Keratinocyte (primary cell): ENCODE results near the gene NCKAP5.

Source experiments
- EZH2 ChIP-seq: IDR thresholded peaks from one replicate; pipeline ENCODE4 v1.6.1; 2012; ENCODE audit warnings: inconsistent platforms, mild to moderate bottlenecking, low read length, moderate library complexity
- TF ChIP-seq, protein P1 (sequence below), 3 experiments: IDR thresholded peaks in 1 of 3; conservative IDR thresholded peaks in 1 of 3; optimal IDR thresholded peaks in 1 of 3; 2 replicates in 2 of 3; 3 replicates in 1 of 3; pipeline versions ENCODE3 to v1.5.1; 2011; ENCODE audit warnings: low read length in 3 of 3, mild to moderate bottlenecking in 3 of 3, moderate library complexity in 2 of 3, control low read depth in 1 of 3, inconsistent platforms in 1 of 3; ENCODE audit not compliant: insufficient read depth in 2 of 3; ENCODE audit errors: extremely low read depth in 1 of 3

DNA sequence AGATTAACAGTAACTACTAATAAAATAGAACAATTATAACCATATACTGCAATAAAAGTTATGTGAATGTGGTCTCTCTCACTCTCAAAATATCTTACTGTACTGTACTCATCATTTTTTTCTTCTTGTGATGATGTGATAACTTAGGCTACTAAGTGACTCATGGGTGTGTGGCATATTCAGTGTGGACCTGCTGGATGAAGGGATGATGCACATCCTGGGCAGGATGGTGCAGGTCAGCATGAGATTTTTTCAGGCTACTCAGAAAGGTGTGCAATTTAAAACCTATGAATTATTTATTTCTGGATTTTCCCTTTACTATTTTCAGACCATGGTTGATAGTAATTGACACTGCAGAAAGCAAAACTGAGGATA lies 90.7 kb downstream of the NCKAP5 start:
- TF ChIP-seq, protein P1, sequence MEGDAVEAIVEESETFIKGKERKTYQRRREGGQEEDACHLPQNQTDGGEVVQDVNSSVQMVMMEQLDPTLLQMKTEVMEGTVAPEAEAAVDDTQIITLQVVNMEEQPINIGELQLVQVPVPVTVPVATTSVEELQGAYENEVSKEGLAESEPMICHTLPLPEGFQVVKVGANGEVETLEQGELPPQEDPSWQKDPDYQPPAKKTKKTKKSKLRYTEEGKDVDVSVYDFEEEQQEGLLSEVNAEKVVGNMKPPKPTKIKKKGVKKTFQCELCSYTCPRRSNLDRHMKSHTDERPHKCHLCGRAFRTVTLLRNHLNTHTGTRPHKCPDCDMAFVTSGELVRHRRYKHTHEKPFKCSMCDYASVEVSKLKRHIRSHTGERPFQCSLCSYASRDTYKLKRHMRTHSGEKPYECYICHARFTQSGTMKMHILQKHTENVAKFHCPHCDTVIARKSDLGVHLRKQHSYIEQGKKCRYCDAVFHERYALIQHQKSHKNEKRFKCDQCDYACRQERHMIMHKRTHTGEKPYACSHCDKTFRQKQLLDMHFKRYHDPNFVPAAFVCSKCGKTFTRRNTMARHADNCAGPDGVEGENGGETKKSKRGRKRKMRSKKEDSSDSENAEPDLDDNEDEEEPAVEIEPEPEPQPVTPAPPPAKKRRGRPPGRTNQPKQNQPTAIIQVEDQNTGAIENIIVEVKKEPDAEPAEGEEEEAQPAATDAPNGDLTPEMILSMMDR (optimal IDR thresholded peaks at IDR 0.05 in 1 of 3, IDR thresholded peaks at IDR 0.05 in 1 of 3, conservative IDR thresholded peaks at IDR 0.05 in 1 of 3; ENCODE audit: extremely low read depth in 1 of 3, insufficient read depth in 2 of 3, low read length in 3 of 3), result no peak
- no peak for TF ChIP-seq EZH2
